HG03432 (cell line): ENCODE data around the gene ARHGAP6.
"Not testable (repeated sequence)": the region's sequence is repeated elsewhere in the genome, so short reads cannot be mapped to it uniquely, and the experiment has no call there.

Experiments used
- ATAC-seq: cut with Tn5 transposase; IDR thresholded peaks from one replicate; pipeline ENCODE4 v1.9.1; 2021; ENCODE audit warnings: mild to moderate bottlenecking, moderate library complexity; ENCODE audit not compliant: unreplicated experiment

Gene ARHGAP6

DNA sequence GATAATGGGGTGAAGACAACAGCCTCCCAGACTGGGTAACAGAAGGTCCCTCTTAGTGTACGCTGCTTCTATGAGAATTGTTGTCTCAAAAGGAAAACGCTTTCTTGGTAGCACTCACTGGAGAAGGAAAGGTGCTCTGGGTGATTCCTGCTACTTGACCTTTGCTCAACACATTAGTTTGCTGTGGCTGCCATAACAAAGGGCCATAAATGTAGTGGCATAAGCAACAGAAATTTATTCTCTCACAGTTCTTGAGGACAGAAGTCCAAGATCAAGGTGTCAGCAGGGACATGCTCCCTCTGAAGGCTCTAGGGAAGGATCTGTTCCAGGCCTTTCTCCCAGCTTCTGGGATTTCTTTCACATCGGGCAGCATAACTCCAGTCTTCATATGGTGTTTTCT lies 535.6 kb downstream of the ARHGAP6 start:
- no peak for ATAC-seq

DNA sequence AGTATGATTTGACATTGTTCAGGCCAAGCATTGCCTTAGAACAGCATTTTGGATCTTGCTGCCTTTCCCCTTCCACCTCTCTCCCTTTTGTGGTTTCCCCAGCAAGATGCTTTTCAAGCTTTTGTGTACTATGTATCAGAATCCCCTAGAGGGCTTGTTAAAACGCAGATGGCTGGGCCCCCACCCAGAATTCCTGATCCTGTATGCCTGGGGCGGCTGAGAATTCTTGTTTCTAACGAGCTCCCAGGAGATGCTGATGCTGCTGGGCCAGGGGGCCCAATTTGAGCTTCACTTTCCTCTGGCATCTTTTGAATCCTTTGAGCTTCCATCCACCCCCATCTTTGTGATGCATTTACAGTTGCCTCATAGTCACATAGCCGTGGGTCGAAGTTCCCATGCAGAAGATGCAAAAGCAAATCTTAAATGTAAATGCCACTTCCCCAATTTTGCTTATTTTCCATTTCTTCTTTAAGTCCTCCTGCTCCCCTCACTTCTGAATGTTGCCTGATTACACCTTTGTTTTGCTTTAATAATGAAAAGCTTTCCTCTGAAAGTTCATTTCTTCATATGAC lies 536.1 kb downstream of the ARHGAP6 start:
- ATAC-seq: no peak

DNA sequence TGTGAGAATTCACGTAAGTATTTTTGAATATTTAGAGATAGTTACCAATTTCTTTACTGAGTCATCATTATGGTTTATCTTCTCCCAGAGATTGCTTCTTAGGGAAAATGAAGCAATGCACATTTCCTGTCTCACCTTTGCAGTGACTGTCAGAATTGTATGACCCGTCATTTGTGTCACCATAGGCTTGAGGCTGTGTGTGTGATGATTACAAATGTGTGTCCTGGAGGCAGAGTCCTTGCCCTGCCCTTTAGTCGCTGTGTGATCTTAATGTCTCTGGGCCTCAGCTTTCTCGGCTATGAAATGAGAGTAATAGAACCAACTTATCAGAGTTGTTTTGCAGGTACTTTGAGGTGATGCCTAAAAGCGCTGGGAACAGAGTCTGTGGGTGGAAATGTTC lies 540.7 kb downstream of the ARHGAP6 start:
- no peak for ATAC-seq

DNA sequence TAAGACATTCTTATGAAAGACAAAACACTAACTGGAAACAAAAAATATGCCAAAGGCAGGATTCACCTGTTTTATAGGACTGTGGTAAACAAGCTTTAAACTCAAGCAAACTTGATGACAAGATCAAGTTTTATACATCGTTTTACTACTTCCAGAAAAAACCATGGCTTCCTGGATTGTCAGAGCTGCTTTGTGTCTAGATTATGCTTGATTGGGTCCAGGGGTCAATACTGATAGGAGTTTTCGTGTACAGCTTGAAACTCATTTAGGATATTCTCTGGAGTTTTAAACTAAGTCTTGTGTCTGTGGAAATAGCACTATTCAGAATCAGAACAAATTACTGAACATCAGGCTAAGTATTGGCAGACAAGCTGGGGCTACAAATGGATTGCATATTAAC lies 541.6 kb downstream of the ARHGAP6 start:
- no peak for ATAC-seq

DNA sequence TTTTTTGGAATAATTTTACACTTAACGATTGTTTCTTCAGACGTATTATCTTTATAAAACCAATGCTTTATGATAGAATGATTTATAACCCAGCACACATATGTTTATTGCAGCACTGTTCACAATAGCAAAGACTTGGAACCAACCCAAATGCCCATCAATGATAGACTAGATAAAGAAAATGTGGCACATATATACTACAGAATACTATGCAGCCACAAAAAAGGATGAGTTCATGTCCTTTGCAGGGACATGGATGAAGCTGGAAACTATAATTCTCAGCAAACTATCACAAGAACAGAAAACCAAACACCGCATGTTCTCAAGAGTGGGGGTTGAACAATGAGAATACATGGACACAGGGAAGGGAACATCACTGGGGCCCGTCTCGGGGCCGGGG lies 542.6 kb downstream of the ARHGAP6 start:
- ATAC-seq: not testable (repeated sequence)

DNA sequence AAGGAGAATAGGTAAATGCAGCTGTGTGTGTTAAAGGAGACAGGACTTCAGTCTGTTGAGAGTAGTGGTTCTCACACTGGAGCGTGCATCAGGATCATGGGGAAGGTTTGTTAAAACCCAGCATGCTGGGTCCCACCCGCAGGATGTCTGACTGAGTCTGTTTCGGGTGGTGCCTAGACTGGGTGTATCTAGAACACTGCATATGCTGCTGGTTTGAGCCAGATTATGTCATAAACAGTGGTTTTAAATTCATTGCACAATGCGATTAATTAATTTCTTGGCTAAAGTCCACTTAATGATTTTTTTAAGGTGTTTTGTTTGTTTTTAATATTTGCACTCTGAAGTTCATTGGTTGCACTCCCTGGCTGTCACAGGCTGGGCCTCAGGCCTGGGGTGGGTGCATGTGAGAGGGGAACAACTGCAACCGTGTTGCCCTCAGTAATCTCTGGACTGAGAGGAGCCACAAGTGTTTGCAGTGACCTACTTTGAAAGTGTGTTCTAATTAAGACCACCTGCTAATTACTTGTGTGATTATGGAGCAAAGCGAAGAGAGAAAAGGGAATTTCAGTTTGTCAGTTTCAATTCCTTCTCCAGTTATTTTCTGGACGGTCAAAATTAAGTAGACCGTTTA lies 546.3 kb downstream of the ARHGAP6 start:
- no peak for ATAC-seq

DNA sequence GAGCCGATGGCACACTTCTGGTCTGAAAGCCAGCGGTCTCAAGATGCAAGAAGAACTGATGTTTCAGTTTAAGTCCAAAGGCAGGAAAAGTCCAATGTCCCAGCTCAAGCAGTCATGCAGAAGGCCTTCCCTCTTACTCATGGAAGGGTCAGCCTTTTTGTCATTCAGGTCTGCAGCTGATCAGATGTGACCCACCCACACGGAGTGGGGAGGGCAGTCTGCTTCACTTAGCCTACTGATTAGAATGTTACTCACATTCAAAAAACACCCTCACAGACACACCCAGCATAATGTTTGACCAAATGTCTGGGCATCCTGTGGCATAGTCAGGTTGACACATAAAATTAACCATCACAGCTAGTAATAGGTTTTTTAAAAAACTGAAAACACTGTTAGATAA lies 548.0 kb downstream of the ARHGAP6 start:
- ATAC-seq: no peak

DNA sequence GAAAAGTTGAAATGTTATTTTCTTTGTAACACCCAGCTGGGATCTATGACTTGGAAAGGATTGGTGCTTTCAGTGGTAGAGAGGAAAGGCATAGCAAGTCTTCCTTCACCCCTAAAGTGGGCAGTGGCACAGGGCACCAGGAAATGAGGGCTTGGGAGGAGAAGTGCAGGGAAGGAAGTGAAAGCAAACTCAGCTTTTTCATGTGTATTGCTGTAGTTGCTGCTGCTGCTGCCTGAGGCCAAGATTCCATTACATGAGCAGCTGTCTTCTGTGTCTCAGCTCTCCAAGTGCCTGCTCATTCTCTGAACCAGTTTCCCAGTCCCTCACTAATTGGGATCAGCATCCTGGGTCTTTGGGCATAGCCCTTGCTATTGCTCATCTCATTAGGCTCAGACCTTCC lies 552.0 kb downstream of the ARHGAP6 start:
- ATAC-seq: no peak

DNA sequence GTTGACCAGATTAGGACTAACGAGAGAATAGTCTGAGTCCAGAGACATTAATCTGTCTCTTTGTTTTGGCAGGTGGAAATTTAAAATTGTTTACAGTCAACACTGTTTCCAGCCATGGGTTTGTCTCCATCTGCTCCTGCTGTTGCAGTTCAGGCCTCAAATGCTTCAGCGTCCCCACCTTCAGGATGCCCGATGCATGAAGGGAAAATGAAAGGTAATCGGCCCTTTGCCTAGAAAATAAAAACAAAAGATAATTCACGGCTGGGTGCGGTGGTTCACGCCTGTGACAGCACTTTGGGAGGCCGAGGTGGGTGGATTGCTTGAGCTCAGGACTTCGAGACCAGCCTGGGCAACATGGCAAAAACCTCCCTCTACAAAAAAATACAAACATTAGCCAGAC lies 553.8 kb downstream of the ARHGAP6 start:
- ATAC-seq: no peak

DNA sequence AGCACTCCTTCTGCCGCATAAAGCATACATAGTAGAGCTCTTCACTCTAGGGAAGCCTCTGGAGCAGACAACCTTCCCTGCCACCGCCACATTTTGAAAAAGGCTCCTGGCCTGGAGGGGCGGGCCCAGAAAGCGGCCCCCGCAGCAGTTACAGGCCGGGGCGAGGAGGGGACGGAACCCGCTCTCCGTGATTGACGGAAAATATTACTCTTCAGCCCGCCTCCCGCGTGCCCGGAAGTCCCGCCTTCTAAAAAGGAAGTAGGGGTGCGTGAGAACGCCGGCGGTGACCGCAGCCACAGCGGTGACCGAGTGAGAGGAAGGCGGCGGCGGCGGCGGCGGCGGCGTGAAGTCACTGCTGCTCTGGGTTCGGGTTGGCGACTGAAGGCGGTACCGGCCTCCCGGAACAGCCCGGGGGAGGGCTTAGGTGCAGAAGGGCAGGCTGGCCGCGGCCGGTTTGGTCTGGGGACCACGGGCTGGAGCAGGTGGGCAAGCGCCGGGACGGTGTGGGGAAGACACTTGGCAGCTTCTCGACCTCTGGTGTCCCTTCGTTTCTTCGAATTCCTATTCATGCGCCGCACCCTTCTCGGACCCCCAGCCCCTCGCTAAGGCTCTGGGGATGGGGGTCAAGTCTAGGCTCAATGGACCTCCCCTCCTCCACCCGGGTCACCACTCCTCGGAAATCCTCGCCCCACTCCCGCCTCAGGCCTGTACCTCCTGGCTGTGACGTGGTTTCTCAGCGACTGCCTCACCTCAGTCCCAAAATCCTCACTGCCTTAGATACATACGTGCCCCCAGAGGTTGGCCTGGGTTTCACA lies 554.5 kb downstream of the ARHGAP6 start, which contains the start of gene HCCS:
TSS of gene HCCS (plus strand) at position 296 of the 815 bp plus-strand sequence. CDS start 729 bp downstream, outside the sequence.
- peak; percentile 96 for ATAC-seq

DNA sequence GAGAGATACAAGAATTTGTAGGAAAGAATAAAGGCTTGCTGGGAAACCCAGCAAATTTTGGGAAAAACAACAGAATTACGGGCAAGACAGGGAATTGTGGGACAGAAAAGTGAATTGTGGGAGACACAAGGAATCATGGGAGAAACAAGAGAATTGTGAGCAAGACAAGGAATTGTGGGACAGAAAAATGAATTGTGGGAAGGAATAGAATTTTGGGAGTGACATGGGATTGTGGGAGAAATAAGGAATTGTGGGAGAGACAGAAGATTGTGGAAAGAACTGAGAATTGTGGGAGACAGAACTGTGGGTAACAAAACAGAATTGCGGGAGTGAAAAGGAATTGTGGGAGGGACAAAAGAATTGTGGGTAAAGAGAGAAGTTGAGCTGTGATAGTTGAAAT lies 555.8 kb downstream of the ARHGAP6 start:
- ATAC-seq: no peak

DNA sequence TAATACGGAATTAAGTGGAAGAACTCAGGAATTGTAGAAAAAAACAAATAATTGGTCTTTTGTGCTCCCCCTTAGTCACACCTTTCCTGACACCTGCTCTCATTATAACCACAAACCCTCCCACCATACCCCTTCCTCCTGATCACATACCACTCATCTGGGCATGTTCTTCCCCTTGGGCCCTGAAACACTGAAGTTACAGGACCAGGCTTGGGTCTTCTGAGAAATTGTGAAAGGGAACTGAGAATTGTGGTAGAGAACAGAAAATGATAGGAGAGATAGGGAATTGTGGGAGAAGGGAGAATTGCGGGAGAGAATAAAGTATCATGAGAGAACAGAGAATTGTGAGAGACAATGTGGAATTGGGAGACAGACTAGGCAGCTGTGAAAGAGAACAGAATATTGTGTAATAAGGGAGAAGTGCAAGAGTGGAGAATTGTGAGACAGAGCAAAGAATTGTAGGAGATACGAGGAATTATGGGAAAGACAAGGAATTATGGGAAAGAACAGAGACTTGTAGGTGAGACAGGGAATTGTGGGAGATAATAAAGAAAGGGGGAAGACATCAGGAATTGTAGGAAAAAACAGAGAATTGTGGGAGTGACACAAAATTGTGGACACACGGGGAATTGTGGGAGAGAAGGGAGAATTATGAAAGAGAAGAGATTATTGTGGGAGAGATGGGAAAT lies 557.3 kb downstream of the ARHGAP6 start:
- no peak for ATAC-seq

DNA sequence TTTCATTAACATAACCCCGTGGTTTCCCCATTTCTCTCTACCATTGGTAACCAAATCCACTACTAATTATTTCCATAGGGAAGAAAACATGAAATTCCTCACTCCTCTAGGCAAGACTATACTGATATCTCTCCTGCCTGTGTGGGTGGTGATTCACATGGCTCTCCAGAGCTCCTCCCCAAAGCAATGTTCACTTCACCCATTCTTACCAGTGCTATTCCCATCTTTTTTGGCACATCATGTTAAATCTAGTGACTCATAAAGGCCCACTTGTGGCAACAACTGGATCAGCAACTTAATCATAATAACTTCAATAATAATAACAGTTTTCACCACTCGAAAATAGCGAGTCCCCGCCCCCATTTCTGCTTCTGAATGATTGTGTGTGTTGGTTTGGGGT lies 560.6 kb downstream of the ARHGAP6 start:
- ATAC-seq: no peak

DNA sequence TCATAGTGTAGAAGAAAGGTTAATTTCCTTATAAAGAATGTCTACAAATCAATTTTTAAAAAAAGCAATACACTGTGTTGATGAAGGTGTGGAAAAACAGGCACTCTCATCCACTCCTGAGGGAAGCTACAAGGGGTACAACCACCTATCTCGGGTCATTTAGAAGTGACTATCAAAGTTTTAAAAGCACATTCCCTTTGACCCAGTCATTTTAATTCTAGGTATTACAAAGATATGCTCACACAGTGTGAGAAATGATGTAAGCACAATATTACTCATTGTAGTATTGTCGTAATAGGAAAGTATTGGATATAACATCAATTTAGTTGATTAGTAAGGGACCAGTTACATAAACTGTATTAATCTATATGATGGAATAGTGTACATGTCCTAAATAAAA lies 562.0 kb downstream of the ARHGAP6 start:
- no peak for ATAC-seq

DNA sequence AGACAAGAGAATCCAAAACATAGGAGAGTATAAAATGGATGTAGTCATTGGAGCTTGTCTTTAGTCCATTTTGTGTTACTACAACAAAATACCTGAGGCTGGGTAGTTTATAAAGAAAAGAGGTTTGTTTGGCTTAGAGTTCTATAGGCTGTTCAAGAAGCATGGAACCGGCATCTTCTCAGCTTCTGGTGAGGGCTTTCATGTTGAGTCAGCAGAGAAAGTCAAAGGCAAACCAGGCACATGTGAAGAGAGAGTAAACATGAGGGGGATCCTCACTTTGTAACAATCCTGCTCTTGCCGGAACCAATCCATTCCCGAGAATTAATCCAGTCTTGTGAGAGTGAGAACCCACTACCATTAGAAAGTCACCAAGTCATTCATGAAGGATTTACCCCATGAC lies 562.7 kb downstream of the ARHGAP6 start:
- no peak for ATAC-seq

DNA sequence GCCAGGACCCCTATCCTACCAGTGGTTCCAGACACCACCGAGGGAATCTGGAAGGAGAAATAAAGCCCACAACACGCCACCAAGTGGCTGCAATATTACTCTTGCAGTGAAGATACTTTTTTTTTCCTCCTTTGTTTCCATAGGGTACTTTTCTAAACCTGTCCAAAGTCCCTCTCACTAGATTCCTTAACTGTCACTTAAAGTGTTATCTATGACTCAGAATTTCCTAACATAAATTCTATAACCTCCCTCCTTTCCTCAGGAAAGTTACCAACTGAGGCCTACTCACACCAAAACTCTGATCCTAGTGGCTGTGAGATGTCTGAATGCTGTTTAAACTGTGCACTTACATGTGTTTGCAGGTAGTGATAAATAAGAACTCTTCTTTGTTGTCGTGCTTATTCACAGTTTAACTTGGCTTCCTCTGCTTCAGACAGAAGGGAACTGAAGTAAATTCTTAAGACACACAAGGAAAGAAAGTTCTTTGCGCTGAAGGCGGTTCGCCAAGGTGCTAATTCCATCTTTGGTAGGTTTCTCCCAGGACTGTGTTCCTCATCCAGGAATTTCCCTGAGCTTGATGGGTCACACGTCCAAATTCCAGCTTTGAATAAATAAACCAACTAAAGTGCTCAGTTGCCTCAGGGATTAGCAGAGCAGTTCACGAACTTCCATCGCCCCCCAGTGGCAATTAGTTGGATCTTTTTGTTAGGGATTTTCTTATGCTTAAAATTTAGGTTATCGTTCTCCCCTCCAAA lies 565.3 kb downstream of the ARHGAP6 start:
- no peak for ATAC-seq

DNA sequence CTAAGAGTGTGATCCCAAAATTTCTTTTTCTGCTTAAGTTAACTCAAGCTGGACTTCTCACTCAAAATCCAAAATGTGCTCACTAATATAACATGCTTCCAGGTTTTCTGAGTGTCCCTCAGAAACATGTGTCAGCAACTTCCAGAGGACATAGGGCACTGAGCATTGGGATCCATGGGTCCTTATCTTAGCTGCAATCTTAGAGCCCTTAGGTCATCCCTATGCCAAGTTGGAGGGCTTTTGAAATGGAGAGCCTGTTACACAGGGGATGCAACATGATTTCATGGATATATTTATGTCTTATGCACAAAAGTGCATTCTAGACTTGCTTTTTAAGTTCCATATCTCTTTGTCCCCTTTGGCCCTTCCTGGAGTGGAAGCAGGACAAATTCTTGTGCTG lies 566.3 kb downstream of the ARHGAP6 start:
- ATAC-seq: no peak

DNA sequence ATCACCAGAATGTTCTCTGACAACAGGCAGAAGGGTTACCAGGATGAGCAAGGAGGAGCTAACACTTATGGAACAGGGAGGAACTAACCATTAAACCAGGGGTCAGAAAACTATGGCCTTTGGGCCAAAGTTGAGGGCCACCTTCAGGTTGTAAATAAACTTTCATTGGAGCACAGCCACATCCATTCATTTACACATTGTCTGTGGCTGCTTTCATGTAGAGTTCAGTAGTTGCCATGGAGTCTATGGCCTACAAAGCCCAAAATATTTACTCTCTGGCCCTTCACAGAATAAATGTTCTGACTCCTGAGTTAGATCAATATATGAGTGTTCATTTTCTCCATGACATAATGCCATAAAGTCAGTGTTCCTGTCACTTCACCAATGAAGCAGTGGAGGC lies 567.8 kb downstream of the ARHGAP6 start:
- ATAC-seq: no peak

DNA sequence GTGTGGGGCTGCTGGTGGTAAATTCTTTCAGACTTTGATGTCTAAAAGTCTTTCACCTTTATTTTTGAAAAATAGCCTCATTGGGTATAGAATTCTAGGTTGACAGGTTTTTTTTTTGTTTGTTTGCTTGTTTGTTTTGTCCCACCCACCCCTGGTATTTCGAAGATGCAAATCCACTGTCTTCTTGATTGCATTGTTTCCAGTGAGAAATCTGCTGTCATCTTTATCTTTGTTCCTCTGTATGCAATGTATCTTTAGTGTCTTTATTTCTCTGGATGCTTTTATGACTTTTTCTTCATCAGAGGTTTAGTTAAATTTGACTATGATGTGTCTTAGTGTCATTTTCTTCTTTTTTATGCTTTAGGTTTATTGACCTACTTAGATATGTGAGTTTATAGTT lies 575.9 kb downstream of the ARHGAP6 start:
- no peak for ATAC-seq
